ENCODE data around the gene HSPB1.
"Not testable (repeated sequence)": the region's sequence is repeated elsewhere in the genome, so short reads cannot be mapped to it uniquely, and the experiment has no call there.

Gene HSPB1

GRCh38 chr7:76314042-76314721 is 11.7 kb downstream of the HSPB1 start:
- Histone ChIP-seq H3K4me1 (ENCODE audit: insufficient read depth, low read length, severe bottlenecking) (peaks cover 19% of the 10 kb centered on the region), H2AFZ (ENCODE audit: low read length) (no peak overlapping the region), H3K27me3 (ENCODE audit: insufficient read depth, low read length) (no peaks in the 10 kb centered on the region), H3K9ac (ENCODE audit: low read length) (no peak overlapping the region), H3K4me3 (ENCODE audit: low read depth, low read length, poor library complexity, severe bottlenecking) (no peak overlapping the region), H3K9me3 (ENCODE audit: low read length) (no peaks in the 10 kb centered on the region), H3K4me2 (ENCODE audit: low read length) (no peak overlapping the region; the same call in 1 of the 2 replicates), H3K27ac (ENCODE audit: low read depth, low read length, poor library complexity, severe bottlenecking) (no peak overlapping the region), H3K9me2 (ENCODE audit: low read depth, low read length) (no peaks in the 10 kb centered on the region), H3K79me2 (ENCODE audit: insufficient read depth, low read length) (no peaks in the 10 kb centered on the region), H3F3A (ENCODE audit: insufficient read depth, low read length) (0 out of 2 replicates have a peak, but pooled peaks cover 1% of the 10 kb centered on the region), H4K20me1 (ENCODE audit: insufficient read depth, low read length) (no peaks in the 10 kb centered on the region), H3K36me3 (ENCODE audit: insufficient read depth, low read length) (no peaks in the 10 kb centered on the region)
- TF ChIP-seq EZH2 (IDR thresholded peaks at IDR 0.05; ENCODE audit: borderline replicate concordance, low read length) (no peak), CTCF (IDR thresholded peaks at IDR 0.05; ENCODE audit: low read length) (peak; percentile 100)

DNA sequence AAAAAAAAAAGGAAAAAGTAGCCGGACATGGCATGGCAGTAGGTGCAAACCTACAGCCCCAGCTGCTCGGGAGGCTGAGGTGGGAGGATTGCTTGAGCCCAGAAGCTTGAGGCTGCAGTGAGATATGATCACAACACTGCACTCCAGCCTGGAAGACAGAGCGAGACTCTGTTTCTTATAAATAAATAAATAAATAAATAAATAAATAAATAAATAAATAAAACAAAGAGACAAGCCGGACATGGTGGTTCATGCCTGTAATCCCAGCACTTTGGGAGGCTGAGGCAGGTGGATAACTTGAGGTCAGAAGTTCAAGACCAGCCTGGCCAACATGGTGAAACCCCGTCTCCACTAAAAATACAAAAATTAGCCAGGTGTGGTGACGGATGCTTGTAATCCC is 12.3 kb downstream of the HSPB1 start:
- H2AFZ ChIP-seq (ENCODE audit: low read length); H4K20me1 ChIP-seq (ENCODE audit: insufficient read depth, low read length); H3F3A ChIP-seq (ENCODE audit: insufficient read depth, low read length); H3K9ac ChIP-seq (ENCODE audit: low read length); H3K79me2 ChIP-seq (ENCODE audit: insufficient read depth, low read length); H3K36me3 ChIP-seq (ENCODE audit: insufficient read depth, low read length); H3K9me3 ChIP-seq (ENCODE audit: low read length); H3K27ac ChIP-seq (ENCODE audit: low read depth, low read length, poor library complexity, severe bottlenecking); H3K4me3 ChIP-seq (ENCODE audit: low read depth, low read length, poor library complexity, severe bottlenecking); H3K9me2 ChIP-seq (ENCODE audit: low read depth, low read length); H3K4me2 ChIP-seq (ENCODE audit: low read length); H3K27me3 ChIP-seq (ENCODE audit: insufficient read depth, low read length): not testable (repeated sequence)
- peaks cover 24% of the 10 kb centered on the region for H3K4me1 ChIP-seq (ENCODE audit: insufficient read depth, low read length, severe bottlenecking)

GRCh38 chr7:76315364-76315763 is 12.9 kb downstream of the HSPB1 start:
- Histone ChIP-seq H3K9me3 (ENCODE audit: low read length) (no peaks in the 10 kb centered on the region), H3F3A (ENCODE audit: insufficient read depth, low read length) (0 out of 2 replicates have a peak, but pooled peaks cover 11% of the 10 kb centered on the region), H3K79me2 (ENCODE audit: insufficient read depth, low read length) (no peaks in the 10 kb centered on the region), H3K4me2 (ENCODE audit: low read length) (no peak overlapping the region), H3K9me2 (ENCODE audit: low read depth, low read length) (no peaks in the 10 kb centered on the region), H3K9ac (ENCODE audit: low read length) (no peak overlapping the region), H3K36me3 (ENCODE audit: insufficient read depth, low read length) (0 out of 2 replicates have a peak, but pooled peaks cover 3% of the 10 kb centered on the region), H3K27ac (ENCODE audit: low read depth, low read length, poor library complexity, severe bottlenecking) (no peak overlapping the region), H3K4me3 (ENCODE audit: low read depth, low read length, poor library complexity, severe bottlenecking) (no peak overlapping the region), H4K20me1 (ENCODE audit: insufficient read depth, low read length) (no peaks in the 10 kb centered on the region), H2AFZ (ENCODE audit: low read length) (no peak overlapping the region), H3K4me1 (ENCODE audit: insufficient read depth, low read length, severe bottlenecking) (peaks cover 27% of the 10 kb centered on the region), H3K27me3 (ENCODE audit: insufficient read depth, low read length) (no peaks in the 10 kb centered on the region)
- TF ChIP-seq CTCF (IDR thresholded peaks at IDR 0.05; ENCODE audit: low read length) (peak; percentile 15; the same call in 1 of the 2 replicates), EZH2 (IDR thresholded peaks at IDR 0.05; ENCODE audit: borderline replicate concordance, low read length) (no peak)

All from OCI-LY1 (cell line).